Stimulated activated CD8-positive, alpha-beta memory T cell treated with anti-CD3 and anti-CD28 coated beads, Interleukin-4, amount 100 ng/mL, for 48 hours (primary cell): Measurements from ENCODE around the gene CAMK1G.

Source experiments
- DNase-seq: peaks from one replicate; pipeline ENCODE4 v3.0.0-alpha.2; 2020

The CAMK1G gene

DNA sequence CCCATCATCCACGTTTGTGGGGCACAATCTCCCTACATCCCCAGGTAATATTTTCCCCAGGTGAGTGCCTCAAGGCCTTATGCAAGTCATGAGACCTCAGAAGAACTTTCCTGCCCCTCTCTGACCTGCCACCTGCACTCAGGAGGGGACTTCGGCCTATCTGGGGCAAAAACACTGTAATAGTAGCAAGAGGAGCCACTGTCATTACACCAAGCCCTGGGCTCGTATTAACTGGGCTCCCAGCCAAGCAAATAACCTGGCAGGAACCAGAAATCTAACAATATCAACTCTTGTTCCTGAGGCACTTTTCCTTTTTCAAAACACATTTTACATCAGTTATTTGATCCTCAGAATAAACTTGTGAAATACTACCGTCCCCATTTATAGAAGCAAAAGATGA, 37.8 kb downstream of the CAMK1G start:
- DNase-seq: no peak

DNA sequence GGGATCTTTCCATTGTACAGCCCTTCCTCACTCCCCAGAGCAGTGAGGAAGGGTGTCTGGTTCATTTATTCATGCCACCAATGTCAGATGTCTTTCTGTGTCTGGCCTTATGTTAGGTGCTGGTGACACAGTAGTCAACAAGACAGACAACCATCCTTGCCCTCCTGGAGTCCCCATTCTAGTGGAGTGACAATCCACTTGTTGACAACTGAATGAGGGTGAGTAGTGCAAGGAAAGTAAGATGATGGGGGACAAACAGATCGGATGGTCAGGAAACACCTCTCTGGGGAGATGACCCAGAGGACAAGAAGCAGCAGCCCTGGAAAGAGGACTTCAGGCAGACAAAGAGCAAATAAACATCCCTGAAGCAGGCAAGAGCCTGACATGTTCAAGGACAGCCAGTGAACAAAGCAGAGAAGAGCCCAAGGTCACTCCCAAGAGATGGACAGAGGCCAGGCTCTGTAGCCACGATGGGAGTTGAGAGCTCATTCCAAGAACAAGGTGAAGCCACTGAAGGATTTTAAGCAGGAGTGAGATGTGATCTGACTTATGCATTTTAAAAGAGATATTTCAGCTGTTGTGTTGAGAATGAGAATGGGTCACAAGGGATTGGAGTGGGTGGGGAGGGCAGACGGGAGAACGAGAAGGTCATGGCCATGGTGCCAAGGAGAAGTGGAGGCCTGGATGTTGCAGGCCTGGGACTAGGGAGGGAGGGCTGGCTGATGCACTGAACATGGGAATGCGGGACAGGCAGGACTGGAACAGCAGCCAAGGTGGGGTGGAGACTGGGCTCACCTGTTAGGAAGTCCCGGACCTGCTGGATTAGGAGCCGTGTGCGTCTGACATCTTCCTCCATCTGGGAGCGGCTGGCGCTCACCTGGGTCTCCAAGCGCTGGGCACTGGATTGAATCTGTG, 38.5 kb downstream of the CAMK1G start:
- DNase-seq: no peak

DNA sequence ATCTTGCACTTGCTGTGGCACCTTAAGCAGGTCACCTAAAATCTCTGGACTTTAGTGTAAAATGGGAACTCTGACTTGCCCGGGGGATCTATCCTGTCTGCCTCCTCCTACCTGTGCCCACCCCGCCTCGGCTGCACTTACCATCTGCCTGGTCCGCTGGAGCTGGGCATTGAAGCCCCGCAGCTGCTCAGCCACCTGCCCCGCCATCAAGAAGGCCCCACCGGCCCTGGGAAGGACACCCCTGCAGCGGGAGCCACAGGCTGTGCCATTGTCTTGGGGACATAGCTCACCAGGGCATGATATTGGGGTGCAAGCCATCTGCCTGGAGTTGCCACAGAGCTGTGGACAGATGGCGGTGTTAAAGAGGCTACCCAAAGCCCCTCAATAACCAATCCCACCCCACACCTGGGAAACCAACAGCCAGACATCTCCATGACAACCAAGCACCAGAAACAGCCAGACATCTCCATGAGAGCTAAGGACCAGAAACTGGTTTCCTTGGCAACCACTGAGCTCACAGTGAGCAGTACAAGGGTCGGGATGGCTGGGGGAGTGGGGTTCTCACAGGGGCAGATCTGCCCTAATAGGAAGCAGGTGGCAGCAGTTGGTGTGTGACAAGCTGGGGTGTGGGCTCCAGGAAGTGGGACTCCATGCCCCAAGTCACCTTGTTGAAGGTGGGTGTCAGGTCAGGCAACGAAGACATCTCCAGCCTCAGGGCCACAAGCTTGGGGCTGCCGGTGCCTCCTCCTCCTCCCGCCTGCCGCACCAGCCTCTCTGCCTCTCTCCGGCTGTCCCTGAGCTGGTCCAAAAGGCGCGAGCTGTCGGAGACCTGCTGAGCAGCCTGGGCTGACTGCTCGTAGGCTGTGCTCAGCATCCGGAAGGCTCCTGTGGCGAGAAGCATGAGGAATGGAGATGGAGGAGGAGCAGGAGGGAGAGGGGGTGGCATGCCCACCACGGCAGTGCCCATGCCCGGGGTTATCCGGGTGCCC, 39.6 kb downstream of the CAMK1G start:
- no peak for DNase-seq

DNA sequence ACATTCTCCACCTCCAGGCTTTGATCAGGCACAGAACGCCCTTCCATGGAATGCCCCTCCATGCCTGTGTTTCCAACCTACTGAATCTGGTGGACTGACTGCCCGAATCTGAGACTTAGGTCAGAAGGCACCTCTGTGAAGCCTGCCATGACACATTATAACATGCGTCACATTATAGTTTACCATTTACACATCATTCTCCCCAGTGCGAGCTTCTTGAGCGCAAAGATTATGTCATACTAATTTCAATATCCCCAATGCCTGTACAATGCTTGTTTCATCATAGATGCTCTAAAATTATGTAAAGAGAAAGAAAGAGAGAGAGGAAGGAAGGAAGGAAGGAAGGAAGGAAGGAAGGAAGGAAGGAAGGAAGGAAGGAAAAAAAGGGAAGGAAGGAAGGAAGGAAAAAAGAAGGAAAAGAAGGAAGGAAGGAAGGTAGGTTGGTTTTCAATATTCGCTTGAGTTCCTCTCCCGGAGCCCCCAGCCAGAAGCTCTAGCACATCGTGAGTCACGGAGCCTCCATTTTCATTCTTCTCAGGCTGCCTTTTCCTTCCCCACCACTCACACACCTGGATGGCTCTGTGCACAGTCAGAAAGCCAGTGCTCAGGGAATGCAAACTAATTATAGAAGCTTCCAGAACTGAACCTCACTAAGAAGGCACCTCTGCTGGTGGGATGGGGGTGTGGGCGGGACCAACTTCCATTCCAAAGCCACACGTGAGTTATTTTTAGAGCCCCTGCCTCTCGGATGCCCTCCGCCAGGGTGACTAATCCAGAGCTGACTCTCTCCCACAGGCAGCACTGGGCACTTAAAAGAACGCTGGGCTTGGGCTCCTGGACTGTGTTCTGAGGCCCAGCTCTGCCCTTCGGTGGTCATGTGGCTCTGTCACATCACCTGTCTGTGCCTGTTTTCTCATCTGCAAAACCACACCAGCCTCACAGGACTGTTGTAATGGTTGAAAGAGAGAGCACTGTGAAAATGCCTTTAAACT, 41.3 kb downstream of the CAMK1G start:
- no peak for DNase-seq

DNA sequence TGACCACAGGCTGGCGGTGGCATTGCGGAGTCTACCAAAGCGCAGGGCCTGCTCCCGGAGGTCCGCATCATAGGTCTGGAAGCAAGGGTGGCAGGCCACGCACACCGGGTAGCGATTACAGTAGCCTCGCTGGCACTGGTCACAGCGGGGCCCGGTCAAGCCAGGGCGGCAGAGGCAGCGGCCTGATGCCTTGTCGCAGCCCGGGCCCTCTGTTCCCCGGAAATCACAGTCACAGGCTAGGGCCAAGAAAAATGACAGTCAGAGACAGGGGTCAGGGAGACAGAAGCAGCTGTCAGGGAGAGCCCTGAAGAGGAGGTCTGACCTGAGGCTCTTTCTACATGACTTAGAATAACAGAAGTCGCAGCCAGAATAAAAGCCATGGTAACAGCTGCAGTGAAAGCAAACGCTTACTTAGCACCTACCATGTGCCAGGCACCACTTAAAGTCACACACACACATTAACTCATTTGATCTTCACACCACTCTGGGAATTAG, 42.3 kb downstream of the CAMK1G start:
- DNase-seq: no peak

DNA sequence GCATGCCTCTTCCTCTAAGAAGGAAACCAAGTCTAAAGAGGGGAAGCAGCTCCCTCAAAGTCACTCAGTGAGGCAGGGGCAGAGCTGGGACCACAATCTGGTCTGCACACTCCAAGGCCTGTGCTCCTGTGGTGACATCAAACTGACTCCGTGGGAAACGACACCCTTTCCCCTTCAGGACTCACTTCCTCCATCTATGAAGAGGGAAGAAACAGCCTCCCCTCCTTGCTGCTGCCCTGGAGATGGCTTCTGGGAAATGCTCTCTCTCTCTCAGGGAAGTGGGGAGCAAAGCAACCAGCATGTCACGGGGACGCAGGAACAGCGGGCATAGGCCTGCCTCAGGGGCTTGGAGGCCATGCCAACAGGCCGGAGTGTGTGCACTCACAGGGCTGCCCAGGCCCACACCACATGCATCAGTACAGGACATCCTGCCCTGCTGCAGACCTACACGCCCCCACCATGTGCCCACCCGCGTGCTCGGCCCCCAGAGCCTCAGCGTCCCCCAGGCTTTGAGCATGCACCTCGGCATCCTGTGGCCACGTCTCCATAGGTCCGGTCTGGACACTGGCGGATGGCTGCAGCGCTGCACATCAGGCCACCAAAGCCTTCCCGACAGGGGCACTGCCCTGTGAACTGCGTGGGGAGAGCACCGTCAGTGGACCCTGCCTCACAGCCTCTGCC, 43.0 kb downstream of the CAMK1G start:
- DNase-seq: no peak

DNA sequence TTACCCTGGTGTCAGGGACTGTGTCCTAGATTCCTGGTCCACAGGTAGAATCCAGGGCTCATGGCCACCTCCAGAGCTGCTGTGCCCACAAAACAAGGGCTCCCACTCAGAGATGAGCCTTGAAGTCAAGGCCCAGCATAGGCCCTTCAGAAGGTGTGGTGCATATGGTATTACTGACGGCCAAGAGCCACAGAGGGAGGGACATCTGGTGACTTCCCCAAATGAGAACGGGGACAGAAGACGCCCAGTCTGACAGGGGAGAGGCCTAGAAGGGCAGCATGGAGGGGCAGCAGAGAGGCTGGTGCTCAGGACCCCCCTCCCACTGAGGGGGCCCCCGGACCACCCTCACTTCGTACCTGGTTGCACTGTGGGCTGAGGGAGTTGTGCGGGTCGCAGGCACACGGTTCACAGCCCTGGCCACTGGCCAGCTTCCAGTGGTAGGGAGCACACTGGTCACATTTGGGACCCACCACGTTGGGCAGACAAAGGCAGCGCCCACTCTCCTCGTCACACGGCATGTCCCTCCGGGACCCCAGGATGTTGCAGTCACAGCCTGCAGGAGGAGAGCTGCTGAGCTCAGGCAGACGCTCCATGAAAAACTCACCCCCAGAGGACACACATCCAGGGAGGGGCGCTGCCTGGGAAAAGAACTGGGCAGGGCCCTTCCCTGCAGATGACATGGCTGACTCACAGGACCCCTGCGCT, 43.7 kb downstream of the CAMK1G start:
- DNase-seq: no peak

DNA sequence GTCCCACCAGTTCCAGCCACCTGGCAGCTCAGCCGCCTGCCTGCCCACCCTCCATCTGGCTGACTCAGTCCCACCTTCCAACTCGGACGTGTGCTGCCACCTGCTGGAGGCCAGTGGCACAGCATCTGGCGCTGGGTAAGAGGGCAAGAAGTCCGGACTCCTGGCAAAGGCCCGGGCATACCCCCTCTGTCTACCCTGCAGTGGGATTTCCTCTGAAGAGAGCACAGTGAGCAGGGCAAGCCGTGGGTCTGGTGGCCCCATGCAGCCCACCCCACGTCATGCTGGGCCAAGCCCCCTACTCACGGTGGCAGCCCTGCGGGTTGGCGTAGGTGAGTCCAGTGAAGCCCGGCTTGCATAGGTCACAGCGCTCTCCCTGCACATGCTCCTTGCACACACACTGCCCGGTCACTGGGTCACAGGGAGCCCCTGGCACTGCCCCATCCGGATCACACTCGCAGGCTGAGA, 44.2 kb downstream of the CAMK1G start:
- peak; percentile 95 for DNase-seq

DNA sequence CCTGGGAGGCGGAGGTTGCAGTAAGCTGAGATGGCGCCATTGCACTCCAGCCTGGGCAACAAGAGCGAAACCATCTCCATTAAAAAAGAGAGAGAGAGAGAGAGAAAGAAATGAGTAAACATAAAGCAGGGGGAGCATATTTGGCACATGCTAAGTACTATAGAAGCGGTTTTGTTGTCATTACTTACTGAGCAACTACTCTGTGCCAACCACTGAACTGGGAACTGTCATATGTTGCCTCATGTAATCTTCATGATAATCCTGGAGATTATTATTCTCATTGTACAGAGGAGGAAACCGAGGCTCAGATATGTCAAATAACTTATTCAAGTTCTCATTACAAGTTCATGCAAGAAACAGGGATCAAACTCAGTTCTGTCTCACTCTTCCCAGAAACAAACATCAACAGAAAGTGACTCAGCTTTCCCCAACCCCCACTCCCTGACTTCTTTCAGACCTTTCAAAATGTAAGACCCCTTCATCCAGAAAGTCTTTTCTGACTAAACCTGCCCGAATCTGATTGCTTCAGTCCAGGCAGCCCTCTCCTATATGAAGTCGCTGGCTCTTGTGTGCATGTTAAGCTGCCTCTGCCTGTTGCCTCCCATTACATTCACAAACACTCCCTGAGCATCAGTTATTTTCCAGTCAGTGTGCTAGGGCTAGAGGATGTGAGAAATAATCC, 45.2 kb downstream of the CAMK1G start:
- no peak for DNase-seq

DNA sequence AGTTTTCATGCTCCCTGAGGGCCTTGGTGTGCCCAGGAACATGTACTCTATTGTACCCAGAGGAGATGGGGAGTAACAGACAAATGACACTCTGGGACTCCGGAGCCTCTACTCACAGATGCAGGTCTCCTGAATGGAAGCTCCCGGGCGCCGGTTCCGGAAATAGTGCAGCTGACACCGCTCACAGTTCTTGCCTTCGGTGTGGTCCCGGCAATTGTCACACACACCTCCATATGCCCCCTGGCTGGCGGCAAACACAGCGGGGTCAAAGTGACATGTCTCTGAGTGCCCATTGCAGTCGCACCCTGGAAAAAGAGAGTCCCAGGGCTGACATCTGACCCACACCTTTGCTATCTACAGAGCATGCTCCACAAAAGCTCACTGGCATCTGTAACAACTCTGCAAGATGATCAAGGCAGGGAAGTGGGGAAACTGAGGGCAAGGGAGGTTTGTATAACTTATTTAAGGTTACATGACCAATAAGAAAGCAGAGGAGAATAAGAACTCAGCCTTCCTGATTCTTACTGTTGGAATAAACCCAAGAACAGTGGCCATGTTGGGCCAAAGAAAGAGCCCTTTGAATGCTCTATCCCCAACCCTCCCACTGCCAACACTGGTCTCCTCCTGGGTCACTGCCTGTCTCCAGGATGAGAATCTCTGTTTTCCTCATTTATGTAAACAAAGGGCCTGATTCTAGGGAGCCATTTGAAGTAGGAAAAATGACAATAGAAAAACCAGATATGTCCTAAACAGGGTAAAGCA, 46.3 kb downstream of the CAMK1G start:
- no peak for DNase-seq

DNA sequence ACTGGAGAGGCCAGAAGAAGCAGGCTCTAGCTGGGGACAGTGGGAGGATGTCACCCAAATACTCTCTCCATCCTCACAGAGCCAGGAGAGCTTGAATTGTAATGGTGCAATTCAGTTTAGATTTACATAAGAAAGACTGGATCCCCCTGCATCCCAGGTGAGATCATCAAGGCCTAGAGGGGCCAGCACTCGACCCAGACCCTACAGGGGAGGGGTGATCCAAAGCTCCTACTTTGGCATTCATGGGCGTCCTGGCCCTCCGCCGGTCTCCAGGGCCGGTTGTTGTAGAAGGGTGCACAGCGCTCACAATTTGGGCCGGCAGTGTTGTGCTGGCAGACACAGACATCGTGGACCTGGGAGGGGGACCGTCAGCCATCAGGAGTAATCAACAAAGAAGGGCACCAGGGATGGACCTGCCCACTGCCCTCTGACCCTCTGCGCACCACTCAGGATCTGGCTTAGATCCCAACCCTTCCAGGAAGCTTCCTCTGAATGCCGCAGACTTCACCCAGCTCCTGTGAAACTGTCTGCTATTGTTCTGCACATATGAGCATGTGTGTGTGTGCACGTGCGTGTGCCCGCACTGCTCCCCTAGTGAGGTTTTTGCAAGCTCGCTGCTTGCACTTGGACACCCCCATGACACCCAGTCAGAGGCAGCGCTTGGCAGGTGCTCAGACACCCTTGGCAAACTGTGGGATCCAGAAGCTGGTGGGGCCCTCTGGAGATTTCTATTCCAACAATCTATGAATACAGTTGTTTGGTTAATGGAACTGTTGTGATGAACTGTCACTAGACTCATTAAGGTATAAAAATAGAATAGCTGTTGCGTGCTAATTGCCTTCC, 47.1 kb downstream of the CAMK1G start:
- DNase-seq: no peak

DNA sequence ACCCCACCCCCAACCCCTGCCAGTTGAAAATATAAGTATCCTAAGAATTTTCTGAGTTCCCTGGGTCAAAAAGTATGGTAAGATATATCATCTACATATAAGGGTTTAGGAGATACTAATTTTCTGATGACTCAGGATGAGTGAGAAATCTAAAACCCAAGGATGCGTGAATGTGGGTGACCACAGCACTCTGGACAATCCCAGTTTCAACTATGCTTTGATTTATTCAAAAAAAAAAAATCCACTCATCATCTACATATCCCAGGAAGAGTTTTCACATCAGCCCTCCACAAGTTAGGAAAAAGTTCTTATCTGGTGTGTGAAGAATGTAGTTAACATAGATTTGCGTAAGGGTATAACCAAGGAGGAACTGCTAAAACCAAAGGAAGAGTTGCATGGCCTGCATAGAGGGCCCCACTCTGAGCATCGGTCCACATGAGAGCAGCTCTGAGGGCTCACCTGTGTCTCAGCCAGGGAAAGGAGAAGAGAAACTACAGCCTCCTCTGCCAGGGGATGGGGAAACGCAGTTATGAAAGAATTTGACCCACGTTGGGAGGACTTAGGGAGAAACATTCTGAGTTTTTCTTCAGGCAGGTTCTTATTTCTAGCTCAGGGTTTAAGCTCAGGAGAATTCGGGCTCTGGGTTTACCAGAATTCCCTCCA, 50.0 kb downstream of the CAMK1G start:
- no peak for DNase-seq

DNA sequence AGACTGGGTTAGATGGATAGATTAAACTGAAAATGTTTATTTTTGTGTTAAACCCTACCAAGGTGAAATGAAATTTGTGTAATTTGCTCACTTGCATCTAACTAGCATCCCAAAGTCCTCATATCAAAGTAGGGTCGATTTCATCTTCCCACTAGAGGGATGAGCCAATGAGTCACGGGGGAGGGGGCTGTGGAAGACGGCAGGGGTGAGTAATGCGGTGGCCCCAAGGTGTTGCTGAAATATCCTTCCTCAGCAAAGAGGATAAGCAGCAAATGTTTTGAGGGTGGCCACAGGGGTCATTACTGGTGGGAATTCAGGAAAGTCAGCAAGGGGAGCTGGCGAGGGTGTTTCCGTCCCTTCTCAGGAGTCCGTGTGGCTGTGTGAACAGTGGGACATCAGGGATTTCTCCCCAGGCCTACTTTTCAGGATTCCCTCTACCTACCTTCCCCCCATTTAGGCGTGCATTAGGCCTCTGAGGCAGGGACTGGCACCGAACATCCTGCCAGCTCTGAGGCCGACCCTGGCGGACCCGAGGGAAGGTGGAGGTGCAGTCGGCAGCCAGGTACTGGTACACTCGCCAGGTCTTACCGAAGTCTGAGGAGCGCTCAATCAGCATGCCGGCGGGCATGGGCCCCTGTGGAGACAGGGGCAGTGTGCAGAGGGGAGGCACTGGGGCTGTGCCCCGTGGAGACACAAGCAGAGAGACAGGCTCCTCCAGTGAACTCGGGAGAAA, 50.7 kb downstream of the CAMK1G start:
- DNase-seq: no peak

DNA sequence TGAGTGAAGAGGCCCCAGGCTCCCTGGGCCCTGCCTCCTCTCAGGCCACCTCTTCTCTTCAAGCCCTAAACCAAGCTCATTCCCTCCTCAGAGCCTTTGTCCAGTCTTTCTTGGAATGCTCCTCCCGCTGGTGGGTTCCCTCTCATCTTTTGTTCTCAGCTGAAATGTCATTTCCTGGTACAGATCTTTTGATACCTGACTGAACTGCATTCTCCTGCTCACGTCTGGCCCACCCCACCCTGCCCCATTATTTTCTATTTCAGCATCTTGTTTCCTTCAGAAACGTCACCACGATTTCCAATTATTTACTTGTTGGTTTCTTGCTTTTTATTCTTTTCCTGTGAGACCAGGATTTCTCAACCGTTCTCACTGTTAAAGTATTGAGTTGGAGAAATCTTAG, 52.3 kb downstream of the CAMK1G start:
- DNase-seq: no peak

DNA sequence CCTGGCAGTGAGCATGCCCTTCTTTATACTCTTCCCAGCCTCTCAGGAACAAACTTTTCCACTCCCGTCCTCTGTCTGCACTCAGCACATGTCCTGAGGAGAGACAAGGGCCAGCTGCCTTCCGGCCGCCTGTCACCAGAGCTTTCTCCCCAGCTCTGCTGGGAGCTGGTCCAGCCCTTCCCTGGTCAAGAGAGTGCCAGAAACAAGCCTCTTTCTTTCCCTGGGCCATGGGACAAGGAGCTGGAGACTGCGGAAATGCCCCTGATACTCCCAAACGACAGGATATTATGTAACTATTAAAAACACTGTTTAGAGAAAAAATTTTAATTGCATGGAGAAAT, 58.3 kb downstream of the CAMK1G start:
- no peak for DNase-seq

DNA sequence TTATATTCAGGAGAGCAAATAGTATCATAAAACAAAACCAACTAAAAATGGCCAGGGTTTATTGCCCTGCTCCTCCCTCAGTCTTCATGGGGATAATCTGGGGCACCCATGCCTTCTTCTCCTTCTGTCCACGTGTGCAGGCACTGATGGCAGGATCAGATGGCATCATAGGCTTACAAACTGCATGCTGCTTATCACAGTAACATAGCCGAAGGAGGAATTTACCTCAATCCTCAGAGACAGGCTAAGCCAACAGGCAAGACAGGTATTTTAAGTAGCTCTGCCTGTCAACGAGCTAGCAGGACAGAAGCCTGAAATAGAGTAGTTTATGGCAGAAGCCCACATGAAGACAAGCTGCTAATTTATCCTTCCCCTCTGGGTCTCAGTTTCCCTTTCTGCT, 59.3 kb downstream of the CAMK1G start:
- DNase-seq: no peak

DNA sequence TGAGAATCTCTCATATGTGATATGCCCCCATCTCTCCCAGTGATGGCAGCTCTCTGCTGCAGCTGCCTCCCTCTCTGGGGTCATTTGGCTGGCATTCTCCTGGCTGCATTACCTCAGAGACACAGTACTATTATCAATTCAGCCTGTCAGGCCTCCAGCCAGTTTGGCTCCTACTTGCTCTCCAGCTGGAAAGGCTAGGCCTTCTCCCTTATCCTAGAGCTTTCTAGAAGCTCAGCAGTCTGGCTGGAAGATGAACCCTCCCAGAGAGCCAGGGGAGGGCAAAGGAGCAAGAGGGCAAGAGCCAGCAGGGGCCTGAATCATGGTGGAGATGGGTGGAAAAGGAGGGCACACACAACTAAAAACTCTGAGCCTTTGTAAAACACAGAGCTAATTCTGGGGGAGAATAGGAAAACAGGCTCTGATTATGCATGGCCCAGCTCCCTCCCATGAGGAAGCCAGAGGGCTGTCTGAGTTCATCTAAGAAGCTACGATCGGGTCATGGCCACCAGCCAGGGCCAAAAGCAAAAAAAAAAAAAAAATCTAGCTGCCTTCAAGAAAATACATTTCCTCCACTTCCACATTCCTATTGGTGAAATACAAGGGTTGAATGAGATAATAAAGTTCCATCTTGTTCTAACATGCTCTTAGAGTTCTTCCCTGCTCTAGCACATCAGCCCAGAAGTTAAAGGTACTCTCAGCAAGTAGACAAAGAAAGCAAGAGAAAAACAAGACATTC, 59.9 kb downstream of the CAMK1G start:
- no peak for DNase-seq
